OCI-LY7 (cell line): ENCODE measurements around the gene YARS1. TPM values are rescaled to one million over a fixed set of nuclear protein-coding genes. Genes with fewer than 3 reads are reported as not detected.

Experiments
- BruUV-seq: library from RNA; stranded (reverse); fragments of 400-500 nt; replicated peaks from 2 replicates; lab custom pipeline; 2021; lab: Mats Ljungman, UMichigan
- CTCF ChIA-PET: fragments of 300-600 bp; sonication (Branson Sonifier 250); formaldehyde crosslinking; loops from one replicate; lab custom pipeline; 2022; ENCODE audit warnings: antibody characterized with exemption; ENCODE audit not compliant: unreplicated experiment; lab: Charles Lee
- POLR2A ChIA-PET: fragments of 300-600 bp; sonication (Branson Sonifier 250); formaldehyde crosslinking; loops from one replicate; lab custom pipeline; 2022; ENCODE audit warnings: antibody characterized with exemption; lab: Charles Lee
- DNase-seq: peaks from one replicate; pipeline ENCODE4 v3.0.0-alpha.2; 2015; ENCODE audit warnings: low spot score
- H2AFZ ChIP-seq: fragments of 200-600 bp; sonication (generic), shearing (Covaris generic); 2 replicates; pipeline ENCODE4 v1.6.1; 2014; ENCODE audit warnings: mild to moderate bottlenecking, antibody characterized with exemption, low read length, moderate library complexity
- H3K27ac ChIP-seq: fragments of 200-600 bp; sonication (generic); 2 replicates; pipeline ENCODE4 v1.5.1; 2014; ENCODE audit warnings: mixed run types, low read depth, mild to moderate bottlenecking, moderate library complexity, low read length, inconsistent platforms; ENCODE audit not compliant: poor library complexity, severe bottlenecking
- H3K36me3 ChIP-seq: fragments of 200-600 bp; sonication (generic); 2 replicates; pipeline ENCODE4 v1.6.1; 2014; ENCODE audit warnings: mild to moderate bottlenecking, antibody characterized with exemption, low read length, moderate library complexity, mixed read lengths; ENCODE audit not compliant: insufficient read depth
- H3K4me1 ChIP-seq: fragments of 200-600 bp; sonication (generic); 2 replicates; pipeline ENCODE4 v1.5.1; 2014; ENCODE audit warnings: mild to moderate bottlenecking, low read length; ENCODE audit not compliant: insufficient read depth, poor library complexity, severe bottlenecking
- H3K4me2 ChIP-seq: fragments of 200-600 bp; sonication (generic); 2 replicates; pipeline ENCODE4 v1.6.1; 2014; ENCODE audit warnings: mild to moderate bottlenecking, low read length
- H3K4me3 ChIP-seq: fragments of 200-600 bp; sonication (generic); 2 replicates; pipeline ENCODE4 v1.5.1; 2014; ENCODE audit warnings: mild to moderate bottlenecking, low read depth, low read length; ENCODE audit not compliant: poor library complexity, severe bottlenecking
- H3K79me2 ChIP-seq: fragments of 200-600 bp; sonication (generic); 2 replicates; pipeline ENCODE4 v1.6.1; 2016; ENCODE audit warnings: low read depth, mild to moderate bottlenecking, low read length, moderate library complexity, mixed read lengths; ENCODE audit not compliant: insufficient read depth
- H3K9me2 ChIP-seq: fragments of 200-600 bp; sonication (generic); 2 replicates; pipeline ENCODE4 v1.6.1; 2016; ENCODE audit warnings: mild to moderate bottlenecking, low read length, mixed read lengths; ENCODE audit not compliant: insufficient read depth
- H3K9me3 ChIP-seq: fragments of 200-600 bp; sonication (generic); 2 replicates; pipeline ENCODE4 v1.6.1; 2014; ENCODE audit warnings: mild to moderate bottlenecking, mixed run types, low read length, mixed read lengths
- H4K20me1 ChIP-seq: fragments of 200-600 bp; sonication (generic); 2 replicates; pipeline ENCODE4 v1.6.1; 2014; ENCODE audit warnings: mild to moderate bottlenecking, antibody characterized with exemption, low read length, moderate library complexity, mixed read lengths; ENCODE audit not compliant: insufficient read depth
- EZH2phosphoT487 ChIP-seq: fragments of 200-600 bp; sonication (generic); IDR thresholded peaks from 2 replicates; pipeline ENCODE4 v1.6.1; 2018; ENCODE audit warnings: low read depth, borderline replicate concordance, mild to moderate bottlenecking, mixed run types, antibody characterized with exemption, low read length, moderate library complexity, mixed read lengths
- intact Hi-C: fragments of 100-400 bp; cut with micrococcal nuclease; formaldehyde crosslinking; loops from one replicate; pipeline ENCODE4 v1.10.0; 2022; ENCODE audit not compliant: unreplicated experiment
- total RNA-seq, 2 experiments: library from RNA; depleted of rRNA in 1 of 2; stranded (reverse); fragments of >200 nt in 1 of 2; shearing (Covaris generic) in 1 of 2; gene quantifications; 2 replicates each; pipeline ENCODE4 v1.2.3, GENCODE V29; 2014 to 2022
- TF ChIP-seq, protein P1 (sequence below): fragments of 200-600 bp; sonication (generic); conservative IDR thresholded peaks from 2 replicates; pipeline ENCODE4 v1.5.1; 2014; ENCODE audit warnings: mild to moderate bottlenecking, antibody characterized with exemption, low read length, moderate library complexity, mixed read lengths

Gene YARS1
- total RNA-seq, 2 experiments from 2014 or later, result 276 to 321 TPM

DNA sequence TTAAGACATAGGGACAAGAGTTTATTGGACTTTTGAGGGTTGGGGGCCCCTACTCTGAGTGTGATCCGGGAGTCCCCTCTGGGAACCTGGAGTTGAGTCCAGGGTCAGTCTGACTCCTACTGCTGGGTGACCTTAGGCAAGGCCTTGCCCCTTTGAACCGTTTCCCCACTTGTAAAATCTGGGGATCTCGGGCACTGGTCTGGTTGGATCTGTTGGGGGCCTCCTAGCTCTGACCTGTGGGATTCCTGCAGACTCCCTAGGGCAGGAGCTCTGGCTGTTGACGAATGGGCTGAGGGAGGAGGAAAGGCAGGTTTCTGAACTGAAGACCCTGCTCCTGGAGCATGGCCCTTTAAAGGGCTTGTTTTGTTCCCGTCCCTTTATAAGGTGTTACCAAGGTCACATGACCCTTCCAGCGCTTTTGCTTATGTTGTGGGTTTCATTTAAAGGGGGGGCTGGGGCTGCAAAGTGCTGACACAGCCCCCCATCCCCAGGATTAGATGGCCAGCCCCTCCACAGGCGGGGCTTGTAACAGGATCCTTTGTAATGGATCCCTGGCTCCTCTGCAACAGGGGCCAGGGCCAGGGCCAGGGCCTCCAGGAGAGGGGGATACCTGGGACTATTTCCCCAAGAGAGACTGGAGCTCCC lies 50.7 kb downstream of the YARS1 start:
- no TSS peak for BruUV-seq

DNA sequence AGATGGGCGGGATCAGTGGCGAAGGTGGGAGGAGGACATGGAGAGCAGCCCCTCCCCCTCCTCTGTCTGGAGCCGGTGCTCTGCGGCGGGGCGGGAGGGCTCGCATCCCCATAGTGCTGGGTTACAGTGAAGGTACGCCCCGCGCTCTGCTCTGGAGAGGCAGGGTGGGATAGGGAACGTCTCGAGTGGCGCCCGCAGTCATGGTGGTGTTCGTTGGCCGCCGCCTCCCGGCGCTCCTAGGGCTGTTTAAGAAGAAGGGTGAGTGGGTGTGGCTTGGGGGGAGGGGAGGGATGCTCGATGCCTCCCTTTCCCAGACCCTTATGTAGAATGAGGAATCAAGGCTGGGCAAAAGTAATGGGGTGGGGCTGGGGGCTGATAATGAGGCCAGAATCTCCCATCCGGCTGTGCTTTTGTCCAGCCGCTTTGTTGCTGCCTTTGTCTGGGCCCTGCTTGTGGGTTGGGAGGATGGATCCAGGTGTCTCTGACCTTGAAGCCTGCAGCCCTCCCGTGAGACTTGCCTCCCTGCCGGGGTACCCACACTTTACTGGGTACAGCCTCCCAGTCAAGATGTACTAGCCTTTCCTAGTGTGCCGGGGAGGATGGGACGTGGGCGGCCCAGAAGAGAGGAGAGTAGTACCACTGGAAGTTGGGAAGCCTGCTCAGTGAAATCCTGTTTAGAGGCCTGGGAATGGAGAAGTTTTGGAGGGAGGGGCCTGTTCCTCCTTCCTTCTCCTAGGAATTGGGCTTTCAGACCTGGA lies 51.4 kb downstream of the YARS1 start:
- CTCF ChIA-PET, result no interaction called here
- Histone ChIP-seq H3K9me3 (no peaks in the 10 kb centered on the region), H3K4me3 (no peak overlapping the region), H3K4me1 (no peaks in the 10 kb centered on the region), H3K27ac (no peak overlapping the region), H3K4me2 (no peak overlapping the region), H3K79me2 (no peaks in the 10 kb centered on the region), H3K9me2 (no peaks in the 10 kb centered on the region), H4K20me1 (no peaks in the 10 kb centered on the region), H2AFZ (no peak overlapping the region), H3K36me3 (no peaks in the 10 kb centered on the region)
- POLR2A ChIA-PET, result interaction anchor here (0.6 kb wide), 1 partner anchor 56 kb away, joined by 3 read pairs; no protein-coding TSS in a partner anchor
- no peak for TF ChIP-seq EZH2phosphoT487
- TF ChIP-seq, protein P1, sequence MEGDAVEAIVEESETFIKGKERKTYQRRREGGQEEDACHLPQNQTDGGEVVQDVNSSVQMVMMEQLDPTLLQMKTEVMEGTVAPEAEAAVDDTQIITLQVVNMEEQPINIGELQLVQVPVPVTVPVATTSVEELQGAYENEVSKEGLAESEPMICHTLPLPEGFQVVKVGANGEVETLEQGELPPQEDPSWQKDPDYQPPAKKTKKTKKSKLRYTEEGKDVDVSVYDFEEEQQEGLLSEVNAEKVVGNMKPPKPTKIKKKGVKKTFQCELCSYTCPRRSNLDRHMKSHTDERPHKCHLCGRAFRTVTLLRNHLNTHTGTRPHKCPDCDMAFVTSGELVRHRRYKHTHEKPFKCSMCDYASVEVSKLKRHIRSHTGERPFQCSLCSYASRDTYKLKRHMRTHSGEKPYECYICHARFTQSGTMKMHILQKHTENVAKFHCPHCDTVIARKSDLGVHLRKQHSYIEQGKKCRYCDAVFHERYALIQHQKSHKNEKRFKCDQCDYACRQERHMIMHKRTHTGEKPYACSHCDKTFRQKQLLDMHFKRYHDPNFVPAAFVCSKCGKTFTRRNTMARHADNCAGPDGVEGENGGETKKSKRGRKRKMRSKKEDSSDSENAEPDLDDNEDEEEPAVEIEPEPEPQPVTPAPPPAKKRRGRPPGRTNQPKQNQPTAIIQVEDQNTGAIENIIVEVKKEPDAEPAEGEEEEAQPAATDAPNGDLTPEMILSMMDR, result no peak
- intact Hi-C loops, result no loop called here
- no TSS peak for BruUV-seq
- no peak for DNase-seq

More for the DNA sequence above, 50.7 kb downstream of the YARS1 start:
- Histone ChIP-seq H3K79me2 (no peaks in the 10 kb centered on the region), H3K4me3 (no peak overlapping the region), H3K27ac (no peak overlapping the region), H4K20me1 (no peaks in the 10 kb centered on the region), H3K36me3 (no peaks in the 10 kb centered on the region), H3K9me2 (no peaks in the 10 kb centered on the region), H3K4me1 (no peaks in the 10 kb centered on the region), H3K9me3 (no peaks in the 10 kb centered on the region), H2AFZ (no peak overlapping the region), H3K4me2 (no peak overlapping the region)
- ChIA-PET POLR2A (interaction anchor here (0.6 kb wide), 1 partner anchor 56 kb away, joined by 3 read pairs; no protein-coding TSS in a partner anchor), CTCF (no interaction called here)
- no peak for TF ChIP-seq EZH2phosphoT487
- TF ChIP-seq, protein P1, result no peak
- intact Hi-C loops, result no loop called here
- DNase-seq, result no peak
